ENCODE results near the gene GLP2R. TPM values are rescaled to one million over a fixed set of nuclear protein-coding genes. Genes with fewer than 3 reads are reported as not detected.

The GLP2R gene
- total and polyA plus RNA-seq, 2 of the 13 experiments (the other 11 are each of a cell fraction or from before 2014, with no cell fraction given) = 0.65 to 1.4 TPM

GRCh38 chr17:9894231-9894630 lies 68.5 kb downstream of the GLP2R start:
- Histone ChIP-seq H2AFZ (ENCODE audit: low read length) (no peak overlapping the region), H3K36me3 (replicated peaks in 1 of 2; ENCODE audit: control insufficient read depth in 1 of 2, insufficient read depth in 2 of 2, low read length in 2 of 2) (no peaks in the 10 kb centered on the region), H3K27me3 (ENCODE audit: control insufficient read depth in 1 of 2, insufficient read depth in 2 of 2, low read length in 2 of 2) (peaks cover 0 to 12% of the 10 kb centered on the region in 2 experiments; a peak in 3 of 5 replicates), H3K4me1 (ENCODE audit: insufficient read depth, low read length) (no peaks in the 10 kb centered on the region), H4K20me1 (ENCODE audit: insufficient read depth, low read length) (no peaks in the 10 kb centered on the region), H3K79me2 (ENCODE audit: insufficient read depth, low read length) (no peaks in the 10 kb centered on the region), H3K9me3 (ENCODE audit: low read length) (no peaks in the 10 kb centered on the region), H3K4me3 (replicated peaks in 1 of 3; ENCODE audit: insufficient read depth in 1 of 3, low read depth in 2 of 3, low read length in 3 of 3) (no peak overlapping the region), H3K4me2 (ENCODE audit: low read depth, low read length) (no peak overlapping the region), H3K27ac (ENCODE audit: extremely low read length, insufficient read depth, low read length) (no peak overlapping the region), H3K9ac (ENCODE audit: insufficient read depth, low read depth, low read length) (no peak overlapping the region)
- ChIA-PET POLR2A (no interaction called here), CTCF (ENCODE audit: low intra/inter-chr PET ratio, low total read pairs) (no interaction called here)
- in situ Hi-C loops (cut with HindIII; ENCODE audit: extremely low pct_ligation_motif_present, low pct_unique_long_range_greater_than_20kb) (no loop called here), intact Hi-C loops (cut with micrococcal nuclease; ENCODE audit: unreplicated experiment) (no loop called here)
- FAIRE-seq (no peak), DNase-seq (ENCODE audit: low spot score) (no peak), ATAC-seq (no peak)
- 0% methylated on average over 3 of the region's 3 CpGs for WGBS (ENCODE audit: low lambda C conversion rate)
- TF ChIP-seq ZNF724P (CRISPR knock-in tag; IDR thresholded peaks at IDR 0.05; ENCODE audit: borderline replicate concordance) (no peak), SYNCRIP (IDR thresholded peaks at IDR 0.05; ENCODE audit: insufficient read depth, low read depth, low read length) (no peak), SIX4 (CRISPR knock-in tag; IDR thresholded peaks at IDR 0.05) (no peak), ZNF281 (CRISPR knock-in tag; IDR thresholded peaks at IDR 0.05; ENCODE audit: borderline replicate concordance) (no peak), ZNF124 (CRISPR knock-in tag; IDR thresholded peaks at IDR 0.05) (no peak), ZNF20 (CRISPR knock-in tag; IDR thresholded peaks at IDR 0.05) (no peak), FOXM1 (CRISPR knock-in tag; IDR thresholded peaks at IDR 0.05) (no peak), ZNF292 (CRISPR knock-in tag; IDR thresholded peaks at IDR 0.05; ENCODE audit: borderline replicate concordance, low read depth) (no peak), ZNF329 (CRISPR knock-in tag; IDR thresholded peaks at IDR 0.05; ENCODE audit: low read depth) (no peak), NRL (CRISPR knock-in tag; IDR thresholded peaks at IDR 0.05; ENCODE audit: borderline replicate concordance) (no peak), ZNF335 (CRISPR knock-in tag; IDR thresholded peaks at IDR 0.05) (no peak), HES4 (CRISPR knock-in tag; IDR thresholded peaks at IDR 0.05; ENCODE audit: borderline replicate concordance) (no peak), ESRRA (CRISPR knock-in tag; IDR thresholded peaks at IDR 0.05; ENCODE audit: low read depth) (no peak), ZNF780A (CRISPR knock-in tag; IDR thresholded peaks at IDR 0.05) (no peak), SMAD9 (CRISPR knock-in tag; IDR thresholded peaks at IDR 0.05) (no peak), NCOA2 (CRISPR knock-in tag; IDR thresholded peaks at IDR 0.05) (no peak)
- no TSS peak for BruUV-seq (replicated peaks)
